CD14-positive monocyte (primary cell): ENCODE data around the gene CD44. TPM values are rescaled to one million over a fixed set of nuclear protein-coding genes. Genes with fewer than 3 reads are reported as not detected.

Experiments
- DNase-seq, 3 donors: peaks; one replicate each; pipeline ENCODE4 v3.0.0-alpha.2; 2011 to 2022
- H2AFZ ChIP-seq: 2 replicates; pipeline ENCODE4 v1.6.0; 2012; ENCODE audit warnings: mild to moderate bottlenecking, low read depth, low read length, inconsistent platforms; ENCODE audit not compliant: insufficient read depth, poor library complexity, severe bottlenecking
- H3K27ac ChIP-seq, 2 donors: 1 replicate in 1 of 2; 2 replicates in 1 of 2; pipeline ENCODE4 v1.5.1; 2012 to 2013; ENCODE audit warnings: low read length in 2 of 2, control low read depth in 1 of 2, inconsistent platforms in 1 of 2, low read depth in 1 of 2, mild to moderate bottlenecking in 1 of 2
- H3K27me3 ChIP-seq, 2 donors: one replicate each; pipeline versions ENCODE4 v1.6.0 to v1.6.1; 2011 to 2013; ENCODE audit warnings: low read length in 2 of 2; ENCODE audit not compliant: control insufficient read depth in 2 of 2, insufficient read depth in 2 of 2
- H3K36me3 ChIP-seq, 2 donors: replicated peaks in 1 of 2; 1 replicate in 1 of 2; 2 replicates in 1 of 2; pipeline versions ENCODE4 v1.5.1 to v1.6.1; 2012 to 2013; ENCODE audit warnings: low read length in 2 of 2, control low read depth in 1 of 2, inconsistent platforms in 1 of 2, mild to moderate bottlenecking in 1 of 2; ENCODE audit not compliant: insufficient read depth in 2 of 2, control insufficient read depth in 1 of 2
- H3K4me1 ChIP-seq, 2 donors: 1 replicate in 1 of 2; 2 replicates in 1 of 2; pipeline versions ENCODE4 v1.5.1 to v1.6.1; 2012 to 2013; ENCODE audit warnings: low read length in 2 of 2, control low read depth in 1 of 2, inconsistent platforms in 1 of 2, mild to moderate bottlenecking in 1 of 2, moderate library complexity in 1 of 2; ENCODE audit not compliant: insufficient read depth in 2 of 2, control insufficient read depth in 1 of 2
- H3K4me2 ChIP-seq: replicated peaks from 2 replicates; pipeline ENCODE3; 2012; ENCODE audit warnings: low read length, moderate library complexity, mild to moderate bottlenecking; ENCODE audit not compliant: poor library complexity, severe bottlenecking; ENCODE audit errors: extremely low read depth
- H3K4me3 ChIP-seq, 3 experiments: fragments of 200-600 bp in 1 of 3; sonication (generic) in 1 of 3; replicated peaks in 1 of 3; 1 replicate in 2 of 3; 2 replicates in 1 of 3; pipeline ENCODE4 v1.5.1; 2011 to 2013; ENCODE audit warnings: low read length in 3 of 3, mild to moderate bottlenecking in 3 of 3, control low read depth in 2 of 3, low read depth in 2 of 3, inconsistent platforms in 1 of 3, moderate library complexity in 1 of 3
- H3K79me2 ChIP-seq: 2 replicates; pipeline ENCODE4 v1.6.0; 2012; ENCODE audit warnings: mild to moderate bottlenecking, control low read depth, inconsistent platforms, low read length, moderate library complexity; ENCODE audit not compliant: insufficient read depth
- H3K9ac ChIP-seq: 2 replicates; pipeline ENCODE4 v1.6.0; 2017; ENCODE audit warnings: low read length, mild to moderate bottlenecking; ENCODE audit not compliant: insufficient read depth, poor library complexity, severe bottlenecking
- H3K9me3 ChIP-seq, 2 donors: replicated peaks in 1 of 2; 1 replicate in 1 of 2; 2 replicates in 1 of 2; pipeline versions ENCODE4 v1.5.1 to v1.6.1; 2012 to 2013; ENCODE audit warnings: low read length in 2 of 2, control low read depth in 1 of 2; ENCODE audit not compliant: control insufficient read depth in 1 of 2, insufficient read depth in 1 of 2
- H4K20me1 ChIP-seq: 2 replicates; pipeline ENCODE4 v1.6.0; 2012; ENCODE audit warnings: mild to moderate bottlenecking, low read length, control low read depth, moderate library complexity; ENCODE audit not compliant: insufficient read depth
- H3K27ac Mint-ChIP-seq, 7 donors: one replicate each; pipeline ENCODE4 v1.8.0; 2020; ENCODE audit warnings: mild to moderate bottlenecking in 7 of 7, mixed read lengths in 7 of 7, moderate library complexity in 6 of 7, inconsistent platforms in 2 of 7
- H3K27me3 Mint-ChIP-seq, 3 donors: one replicate each; pipeline ENCODE4 v1.8.0; 2021 to 2022; ENCODE audit warnings: low read depth in 3 of 3, mild to moderate bottlenecking in 3 of 3, mixed read lengths in 3 of 3, moderate library complexity in 3 of 3, inconsistent platforms in 1 of 3
- H3K36me3 Mint-ChIP-seq, 2 donors: one replicate each; pipeline ENCODE4 v1.8.0; 2020; ENCODE audit warnings: mixed read lengths in 2 of 2, inconsistent platforms in 1 of 2, mild to moderate bottlenecking in 1 of 2
- H3K4me1 Mint-ChIP-seq: one replicate; pipeline ENCODE4 v1.8.0; 2020; ENCODE audit warnings: mild to moderate bottlenecking, mixed read lengths
- H3K4me3 Mint-ChIP-seq, 2 donors: one replicate each; pipeline ENCODE4 v1.8.0; 2020; ENCODE audit warnings: mild to moderate bottlenecking in 2 of 2, mixed read lengths in 2 of 2, moderate library complexity in 1 of 2
- H3K9me3 Mint-ChIP-seq, 7 donors: one replicate each; pipeline ENCODE4 v1.8.0; 2020 to 2022; ENCODE audit warnings: mixed read lengths in 7 of 7, mild to moderate bottlenecking in 6 of 7, moderate library complexity in 6 of 7, inconsistent platforms in 2 of 7
- whole genome bisulfite sequencing: methylation state at CpG from one replicate; pipeline ENCODE4 v1.1.5; 2013; ENCODE audit warnings: missing lambda C conversion rate; ENCODE audit not compliant: insufficient coverage; 5-methylcytosine and 5-hydroxymethylcytosine counted together
- intact Hi-C, 2 donors: fragments of 100-400 bp; cut with micrococcal nuclease; formaldehyde crosslinking; loops; one replicate each; pipeline versions ENCODE4 v1.15.0 to v1.15.1; 2023
- polyA plus RNA-seq, 3 donors: library from polyadenylated mRNA; depleted of rRNA in 1 of 3; unstranded in 2 of 3; stranded (reverse) in 1 of 3; fragments of 300-500 nt in 2 of 3; fragments of >200 nt in 1 of 3; fragmentation: Illumina TruSeq in 2 of 3; gene quantifications; 1 replicate in 2 of 3; 2 replicates in 1 of 3; pipeline ENCODE4 v1.2.3, GENCODE V29; 2012 to 2021
- TF ChIP-seq, protein P1 (sequence below): fragments of 200-600 bp; IDR thresholded peaks from one replicate; pipeline ENCODE4 v1.8.0; 2022; ENCODE audit warnings: antibody characterized with exemption, mild to moderate bottlenecking

The CD44 gene
- polyA plus RNA-seq, 3 donors, result 415 to 866 (median 531) TPM

DNA sequence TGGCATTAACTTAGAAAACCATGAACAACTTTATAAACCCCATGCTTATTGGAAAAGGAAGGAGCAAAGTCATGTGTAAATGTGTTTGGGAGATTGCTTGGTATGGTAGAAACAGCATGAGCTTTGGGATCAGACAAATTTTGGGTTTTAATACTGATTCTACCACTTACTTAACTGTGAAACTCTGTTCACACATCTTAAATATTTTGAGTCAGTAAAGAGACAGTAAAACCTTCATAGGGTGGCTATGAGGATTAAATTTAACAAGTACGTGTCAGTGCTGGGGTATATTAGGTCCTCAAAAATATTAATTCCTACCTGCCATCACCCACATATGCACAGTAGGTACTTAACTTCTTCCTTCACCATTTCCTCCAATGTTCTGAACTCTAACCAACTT lies 96.5 kb downstream of the CD44 start:
- Mint-ChIP-seq H3K4me1 (peaks cover 48% of the 10 kb centered on the region), H3K4me3 (no peak overlapping the region), H3K27ac (peak overlapping the region in 1 of 7 donors; percentile 79), H3K27me3 (peaks cover 0 to 3% (median 0%) of the 10 kb centered on the region in 3 donors), H3K36me3 (peaks cover 15 to 22% of the 10 kb centered on the region in 2 donors), H3K9me3 (peaks cover 0 to 7% (median 2%) of the 10 kb centered on the region in 7 donors)
- Histone ChIP-seq H3K4me3 (no peak overlapping the region), H4K20me1 (no peaks in the 10 kb centered on the region), H3K79me2 (no peaks in the 10 kb centered on the region), H3K4me2 (no peak overlapping the region), H3K9me3 (no peaks in the 10 kb centered on the region), H3K27me3 (no peaks in the 10 kb centered on the region), H3K9ac (no peak overlapping the region), H3K36me3 (peaks cover 12 to 24% of the 10 kb centered on the region in 2 donors), H2AFZ (no peak overlapping the region), H3K27ac (no peak overlapping the region), H3K4me1 (peaks cover 36 to 45% of the 10 kb centered on the region in 2 donors)
- intact Hi-C loops, result loop anchor here in 1 of 2 donors (5.0 kb wide), 1 partner anchor 67 kb away; no protein-coding TSS in a partner anchor
- TF ChIP-seq, protein P1, sequence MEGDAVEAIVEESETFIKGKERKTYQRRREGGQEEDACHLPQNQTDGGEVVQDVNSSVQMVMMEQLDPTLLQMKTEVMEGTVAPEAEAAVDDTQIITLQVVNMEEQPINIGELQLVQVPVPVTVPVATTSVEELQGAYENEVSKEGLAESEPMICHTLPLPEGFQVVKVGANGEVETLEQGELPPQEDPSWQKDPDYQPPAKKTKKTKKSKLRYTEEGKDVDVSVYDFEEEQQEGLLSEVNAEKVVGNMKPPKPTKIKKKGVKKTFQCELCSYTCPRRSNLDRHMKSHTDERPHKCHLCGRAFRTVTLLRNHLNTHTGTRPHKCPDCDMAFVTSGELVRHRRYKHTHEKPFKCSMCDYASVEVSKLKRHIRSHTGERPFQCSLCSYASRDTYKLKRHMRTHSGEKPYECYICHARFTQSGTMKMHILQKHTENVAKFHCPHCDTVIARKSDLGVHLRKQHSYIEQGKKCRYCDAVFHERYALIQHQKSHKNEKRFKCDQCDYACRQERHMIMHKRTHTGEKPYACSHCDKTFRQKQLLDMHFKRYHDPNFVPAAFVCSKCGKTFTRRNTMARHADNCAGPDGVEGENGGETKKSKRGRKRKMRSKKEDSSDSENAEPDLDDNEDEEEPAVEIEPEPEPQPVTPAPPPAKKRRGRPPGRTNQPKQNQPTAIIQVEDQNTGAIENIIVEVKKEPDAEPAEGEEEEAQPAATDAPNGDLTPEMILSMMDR, result no peak
- no peak for DNase-seq
- WGBS, result no CpG with 5 or more reads among the region's 1 CpG

DNA sequence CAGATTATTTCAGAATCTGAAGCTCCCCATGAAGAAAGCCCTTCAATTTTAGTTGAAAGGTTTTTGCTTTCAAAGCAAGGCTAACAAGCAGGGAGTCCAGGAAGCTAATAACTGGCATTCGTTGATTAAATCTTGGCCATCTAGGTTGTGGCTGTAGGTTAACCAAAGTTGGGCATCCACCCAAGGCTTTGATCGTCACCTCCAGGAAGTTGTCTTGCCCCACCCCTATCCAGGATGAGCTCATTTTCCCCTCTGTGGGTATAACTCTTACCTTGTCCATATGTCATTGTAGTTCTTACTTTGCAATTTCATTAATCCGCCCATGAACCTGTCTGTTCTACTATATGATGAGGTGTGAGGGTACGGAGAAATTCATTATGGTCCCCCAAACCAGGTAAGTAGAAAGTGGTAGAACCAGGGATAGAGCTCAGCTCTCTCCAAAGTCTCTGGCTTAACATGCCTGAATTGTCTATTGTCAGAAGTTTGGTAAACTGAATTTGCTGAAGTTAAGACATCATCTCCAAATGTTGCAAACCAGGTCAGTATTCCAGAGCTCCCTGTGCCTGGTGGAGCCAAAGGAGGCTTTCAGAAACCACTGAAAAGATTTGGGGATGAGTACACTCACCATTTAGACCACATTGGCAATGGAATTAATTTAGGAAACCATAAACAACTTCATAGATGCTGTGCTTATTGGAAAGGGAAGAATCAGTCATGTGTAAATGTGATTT lies 97.1 kb downstream of the CD44 start:
- H3K4me3 ChIP-seq, result peak overlapping the region in 1 of 3 experiments; percentile 23
- TF ChIP-seq, protein P1, result no peak
- Mint-ChIP-seq H3K36me3 (peaks cover 9 to 16% of the 10 kb centered on the region in 2 donors), H3K4me3 (peak overlapping the region in 1 of 2 donors; percentile 39), H3K9me3 (peaks cover 0 to 7% (median 2%) of the 10 kb centered on the region in 7 donors), H3K27ac (peak overlapping the region; percentile 69 to 88 (median 84)), H3K27me3 (peaks cover 0 to 3% (median 0%) of the 10 kb centered on the region in 3 donors), H3K4me1 (peaks cover 48% of the 10 kb centered on the region)
- no CpG with 5 or more reads among the region's 4 CpGs for WGBS
- no peaks in the 10 kb centered on the region for H3K9me3 ChIP-seq
- H3K4me2 ChIP-seq, result peak overlapping the region; percentile 19
- no peaks in the 10 kb centered on the region for H3K27me3 ChIP-seq
- H4K20me1 ChIP-seq, result no peaks in the 10 kb centered on the region
- H3K27ac ChIP-seq, result peak overlapping the region in 1 of 2 donors; percentile 37
- peaks cover 36 to 45% of the 10 kb centered on the region in 2 donors for H3K4me1 ChIP-seq
- intact Hi-C loops, result loop anchor here in 1 of 2 donors (5.0 kb wide), 1 partner anchor 66 kb away; no protein-coding TSS in a partner anchor
- no peak overlapping the region for H3K9ac ChIP-seq
- DNase-seq, result peak in 2 of 3 donors; percentile 34 to 44
- no peaks in the 10 kb centered on the region for H3K79me2 ChIP-seq
- H3K36me3 ChIP-seq, result peaks cover 7 to 18% of the 10 kb centered on the region in 2 donors
- H2AFZ ChIP-seq, result no peak overlapping the region
